ENCODE measurements around the gene XRCC3.

- TF ChIP-seq JUNB (IDR thresholded peaks at IDR 0.05), result no peak
- TF ChIP-seq PKNOX1 (IDR thresholded peaks at IDR 0.05), result no peak
- no peak for TF ChIP-seq ELK1 (IDR thresholded peaks at IDR 0.05; ENCODE audit: low read depth, low read length)
- no peak for TF ChIP-seq EP300 (IDR thresholded peaks at IDR 0.05; ENCODE audit: borderline replicate concordance in 1 of 2, control insufficient read depth in 1 of 2, low read depth in 2 of 2, low read length in 2 of 2)
- no peak for TF ChIP-seq CTCF (IDR thresholded peaks at IDR 0.05 in 2 of 3, conservative IDR thresholded peaks at IDR 0.05 in 1 of 3; ENCODE audit: control insufficient read depth in 2 of 3, extremely low read depth in 1 of 3, insufficient read depth in 1 of 3, low read depth in 3 of 3, low read length in 3 of 3)
- no peak for TF ChIP-seq POLR2A (IDR thresholded peaks at IDR 0.05; ENCODE audit: low read depth, low read length)
Observed at GRCh38 chr14:103727313-103727980, 12.2 kb upstream of the XRCC3 start.
